HG02678 (cell line): Measurements from ENCODE around the gene SPTSSA.
A peak's percentile ranks its signal among the peaks of the same experiment; 100 is the strongest.

ENCODE experiments used
- ATAC-seq: cut with Tn5 transposase; IDR thresholded peaks from one replicate; pipeline ENCODE4 v1.9.1; 2021; ENCODE audit warnings: mild to moderate bottlenecking, moderate library complexity; ENCODE audit not compliant: unreplicated experiment

The SPTSSA gene

GRCh38 chr14:34472706-34473279 is 10.8 kb upstream of the SPTSSA start:
- ATAC-seq, result no peak

- no peak for ATAC-seq
Observed at GRCh38 chr14:34470319-34470718, 8.3 kb upstream of the SPTSSA start.

- no peak for ATAC-seq
Observed at GRCh38 chr14:34466691-34467090, 4.7 kb upstream of the SPTSSA start.

- no peak for ATAC-seq
Observed at GRCh38 chr14:34465069-34465859, 3.2 kb upstream of the SPTSSA start.

GRCh38 chr14:34463598-34463961 is 1.5 kb upstream of the SPTSSA start:
- no peak for ATAC-seq

GRCh38 chr14:34461334-34462131 is 507 bp downstream of the SPTSSA start:
- ATAC-seq, result peak; percentile 35

GRCh38 chr14:34460841-34461240 is 1.2 kb downstream of the SPTSSA start:
- no peak for ATAC-seq

- no peak for ATAC-seq
Observed at GRCh38 chr14:34460295-34460694, 1.7 kb downstream of the SPTSSA start.

- no peak for ATAC-seq
Observed at GRCh38 chr14:34457186-34457585, 4.9 kb downstream of the SPTSSA start.

GRCh38 chr14:34453226-34453625 is 8.8 kb downstream of the SPTSSA start:
- ATAC-seq, result no peak

GRCh38 chr14:34452258-34452822 is 9.7 kb downstream of the SPTSSA start:
- no peak for ATAC-seq

- ATAC-seq, result no peak
Observed at GRCh38 chr14:34450958-34451357, 11.1 kb downstream of the SPTSSA start.

- no peak for ATAC-seq
Observed at GRCh38 chr14:34450542-34450915, 11.5 kb downstream of the SPTSSA start.

GRCh38 chr14:34449819-34450541 is 12.1 kb downstream of the SPTSSA start:
- no peak for ATAC-seq

GRCh38 chr14:34439090-34439489 is 22.9 kb downstream of the SPTSSA start:
- no peak for ATAC-seq

GRCh38 chr14:34438438-34438837 is 23.6 kb downstream of the SPTSSA start:
- no peak for ATAC-seq

- ATAC-seq, result no peak
Observed at GRCh38 chr14:34437729-34438080, 24.3 kb downstream of the SPTSSA start.

GRCh38 chr14:34436960-34437728 is 24.9 kb downstream of the SPTSSA start:
- ATAC-seq, result no peak

GRCh38 chr14:34436118-34436905 is 25.7 kb downstream of the SPTSSA start:
- no peak for ATAC-seq
